Nephron (organoid): ENCODE results near the gene WDR45B.

Source experiments
- H3K27ac Mint-ChIP-seq, 3 experiments: 2 replicates each; pipeline ENCODE4 v1.8.0; 2020; ENCODE audit warnings: mixed read lengths in 3 of 3, mild to moderate bottlenecking in 2 of 3, moderate library complexity in 1 of 3
- H3K27me3 Mint-ChIP-seq: 2 replicates; pipeline ENCODE4 v1.8.0; 2021; ENCODE audit warnings: low read depth, mild to moderate bottlenecking, moderate library complexity, mixed read lengths
- H3K36me3 Mint-ChIP-seq: 2 replicates; pipeline ENCODE4 v1.8.0; 2020; ENCODE audit warnings: low read depth, mixed read lengths
- H3K4me1 Mint-ChIP-seq: 2 replicates; pipeline ENCODE4 v1.8.0; 2020; ENCODE audit warnings: mixed read lengths
- H3K4me3 Mint-ChIP-seq, 3 experiments: 2 replicates each; pipeline ENCODE4 v1.8.0; 2020; ENCODE audit warnings: mild to moderate bottlenecking in 3 of 3, mixed read lengths in 3 of 3, moderate library complexity in 2 of 3
- H3K9me3 Mint-ChIP-seq: 2 replicates; pipeline ENCODE4 v1.8.0; 2020; ENCODE audit warnings: mixed read lengths
- CTCF ChIP-seq, 3 experiments: fragments of 200-600 bp; sonication (generic); IDR thresholded peaks; one replicate each; pipeline ENCODE4 v1.5.0; 2021; ENCODE audit warnings: antibody characterized with exemption in 3 of 3; ENCODE audit not compliant: unreplicated experiment in 3 of 3

Gene WDR45B

GRCh38 chr17:82683534-82683933, 35.3 kb upstream of the WDR45B start:
- H3K4me3 Mint-ChIP-seq, result no peak overlapping the region
- no peak for TF ChIP-seq CTCF (IDR thresholded peaks at IDR 0.05; ENCODE audit: unreplicated experiment in 3 of 3)
- H3K36me3 Mint-ChIP-seq, result peaks cover 8% of the 10 kb centered on the region
- H3K27ac Mint-ChIP-seq, result no peak overlapping the region
- H3K9me3 Mint-ChIP-seq, result peaks cover 8% of the 10 kb centered on the region
- peaks cover 9% of the 10 kb centered on the region for H3K4me1 Mint-ChIP-seq
- no peaks in the 10 kb centered on the region for H3K27me3 Mint-ChIP-seq

GRCh38 chr17:82681547-82681946, 33.3 kb upstream of the WDR45B start:
- Mint-ChIP-seq H3K27me3 (no peaks in the 10 kb centered on the region), H3K27ac (no peak overlapping the region), H3K4me1 (peaks cover 11% of the 10 kb centered on the region), H3K36me3 (peaks cover 8% of the 10 kb centered on the region), H3K9me3 (peaks cover 8% of the 10 kb centered on the region), H3K4me3 (no peak overlapping the region)
- TF ChIP-seq CTCF (IDR thresholded peaks at IDR 0.05; ENCODE audit: unreplicated experiment in 3 of 3), result no peak

GRCh38 chr17:82679586-82680465, 31.6 kb upstream of the WDR45B start:
- peaks cover 8% of the 10 kb centered on the region for H3K9me3 Mint-ChIP-seq
- peaks cover 8% of the 10 kb centered on the region for H3K36me3 Mint-ChIP-seq
- no peak for TF ChIP-seq CTCF (IDR thresholded peaks at IDR 0.05; ENCODE audit: unreplicated experiment in 3 of 3)
- no peak overlapping the region for H3K27ac Mint-ChIP-seq
- H3K27me3 Mint-ChIP-seq, result no peaks in the 10 kb centered on the region
- H3K4me1 Mint-ChIP-seq, result peaks cover 16% of the 10 kb centered on the region
- H3K4me3 Mint-ChIP-seq, result no peak overlapping the region

- Mint-ChIP-seq H3K27me3 (no peaks in the 10 kb centered on the region), H3K4me3 (no peak overlapping the region), H3K4me1 (peaks cover 17% of the 10 kb centered on the region), H3K9me3 (peaks cover 8% of the 10 kb centered on the region), H3K36me3 (peaks cover 8% of the 10 kb centered on the region), H3K27ac (peak overlapping the region in 1 of 3 experiments; percentile 0)
- no peak for TF ChIP-seq CTCF (IDR thresholded peaks at IDR 0.05; ENCODE audit: unreplicated experiment in 3 of 3)
Measured at GRCh38 chr17:82678265-82678891, 30.1 kb upstream of the WDR45B start.

GRCh38 chr17:82677353-82677925, 29.2 kb upstream of the WDR45B start:
- Mint-ChIP-seq H3K36me3 (peaks cover 8% of the 10 kb centered on the region), H3K4me3 (no peak overlapping the region), H3K9me3 (peaks cover 8% of the 10 kb centered on the region), H3K27me3 (no peaks in the 10 kb centered on the region), H3K27ac (no peak overlapping the region), H3K4me1 (peaks cover 17% of the 10 kb centered on the region)
- no peak for TF ChIP-seq CTCF (IDR thresholded peaks at IDR 0.05; ENCODE audit: unreplicated experiment in 3 of 3)
